ENCODE data around the gene C11orf42. TPM values are rescaled to one million over a fixed set of nuclear protein-coding genes. Genes with fewer than 3 reads are reported as not detected.

The C11orf42 gene
- total and polyA plus RNA-seq, 9 donors = not detected

GRCh38 chr11:6214530-6214929 is 9.2 kb downstream of the C11orf42 start:
- no peak for TF ChIP-seq CTCF (IDR thresholded peaks at IDR 0.05)
- no peak for TF ChIP-seq POLR2A (IDR thresholded peaks at IDR 0.05)
- TF ChIP-seq EP300 (IDR thresholded peaks at IDR 0.05) = no peak
- H3K4me1 ChIP-seq (ENCODE audit: insufficient read depth) = peaks cover 3% of the 10 kb centered on the region
- H3K27me3 ChIP-seq = no peaks in the 10 kb centered on the region
- H3K4me3 ChIP-seq = no peak overlapping the region
- H3K27ac ChIP-seq = no peak overlapping the region
- H3K36me3 ChIP-seq = no peaks in the 10 kb centered on the region
- intact Hi-C loops (cut with DNase I) = no loop called here
- WGBS, 3 donors = 92 to 97% (median 96%) methylated on average over 9 to 10 of the region's 10 CpGs
- DNase-seq = no peak
- H3K9me3 ChIP-seq = no peaks in the 10 kb centered on the region

GRCh38 chr11:6216501-6216900 is 11.1 kb downstream of the C11orf42 start:
- intact Hi-C loops (cut with DNase I) = no loop called here
- H3K27ac ChIP-seq = no peak overlapping the region
- H3K9me3 ChIP-seq = no peaks in the 10 kb centered on the region
- TF ChIP-seq CTCF (IDR thresholded peaks at IDR 0.05) = no peak
- no peak for TF ChIP-seq EP300 (IDR thresholded peaks at IDR 0.05)
- no peak for TF ChIP-seq POLR2A (IDR thresholded peaks at IDR 0.05)
- H3K27me3 ChIP-seq = no peaks in the 10 kb centered on the region
- no peak overlapping the region for H3K4me3 ChIP-seq
- H3K4me1 ChIP-seq (ENCODE audit: insufficient read depth) = no peaks in the 10 kb centered on the region
- DNase-seq = no peak
- WGBS, 3 donors = 81 to 83% (median 81%) methylated on average over 4 of the region's 4 CpGs
- H3K36me3 ChIP-seq = no peaks in the 10 kb centered on the region

GRCh38 chr11:6217722-6218121 is 12.4 kb downstream of the C11orf42 start:
- Histone ChIP-seq H3K4me1 (ENCODE audit: insufficient read depth) (no peaks in the 10 kb centered on the region), H3K36me3 (no peaks in the 10 kb centered on the region), H3K27me3 (no peaks in the 10 kb centered on the region), H3K9me3 (no peaks in the 10 kb centered on the region), H3K27ac (no peak overlapping the region), H3K4me3 (no peak overlapping the region)
- TF ChIP-seq POLR2A (IDR thresholded peaks at IDR 0.05) (no peak), EP300 (IDR thresholded peaks at IDR 0.05) (no peak), CTCF (IDR thresholded peaks at IDR 0.05) (no peak)
- WGBS, 3 donors = 83 to 91% (median 87%) methylated on average over 18 to 19 of the region's 19 CpGs
- intact Hi-C loops (cut with DNase I) = no loop called here
- DNase-seq = no peak

GRCh38 chr11:6219359-6219758 is 14.0 kb downstream of the C11orf42 start:
- Histone ChIP-seq H3K36me3 (no peaks in the 10 kb centered on the region), H3K27ac (no peak overlapping the region)
- 46 to 58% (median 49%) methylated on average over 2 of the region's 2 CpGs for WGBS, 3 donors

More at GRCh38 chr11:6219359-6219758, 14.0 kb downstream of the C11orf42 start:
- TF ChIP-seq EP300 (IDR thresholded peaks at IDR 0.05) (no peak), CTCF (IDR thresholded peaks at IDR 0.05) (no peak), POLR2A (IDR thresholded peaks at IDR 0.05) (no peak)
- H3K4me1 ChIP-seq (ENCODE audit: insufficient read depth) = no peaks in the 10 kb centered on the region
- no peaks in the 10 kb centered on the region for H3K9me3 ChIP-seq
- intact Hi-C loops (cut with DNase I) = no loop called here
- H3K27me3 ChIP-seq = no peaks in the 10 kb centered on the region
- H3K4me3 ChIP-seq = no peak overlapping the region
- DNase-seq = no peak

Data from ovary (tissue), 9 donors.